Stimulated activated CD8-positive, alpha-beta memory T cell treated with anti-CD3 and anti-CD28 coated beads, Interleukin-12 subunit alpha, Interleukin-12 subunit beta, amount 100 ng/mL, for 4 hours (primary cell): ENCODE measurements around the gene HS6ST3.

Experiments
- DNase-seq: peaks from one replicate; pipeline ENCODE4 v3.0.0-alpha.2; 2020; ENCODE audit warnings: low read depth

Gene HS6ST3

DNA sequence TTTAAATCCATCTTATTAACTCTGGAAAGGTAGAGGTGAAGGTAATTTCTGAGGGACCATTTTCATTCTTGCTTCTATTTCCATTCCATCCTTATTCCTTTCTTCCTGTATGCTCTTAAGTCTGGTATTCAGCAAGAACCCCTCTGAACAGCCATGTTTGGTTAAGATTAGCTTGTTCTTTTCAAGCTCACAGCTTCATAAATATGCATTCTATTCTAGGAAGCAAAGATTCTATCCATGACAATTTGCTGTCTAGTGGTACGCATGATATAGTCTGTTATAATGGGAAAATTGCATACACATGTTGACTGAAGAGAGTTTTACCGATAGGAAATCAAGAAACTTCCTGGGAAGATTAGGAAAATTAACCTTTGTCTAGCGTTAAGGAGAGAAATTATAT is 218.7 kb downstream of the HS6ST3 start:
- DNase-seq, result no peak

DNA sequence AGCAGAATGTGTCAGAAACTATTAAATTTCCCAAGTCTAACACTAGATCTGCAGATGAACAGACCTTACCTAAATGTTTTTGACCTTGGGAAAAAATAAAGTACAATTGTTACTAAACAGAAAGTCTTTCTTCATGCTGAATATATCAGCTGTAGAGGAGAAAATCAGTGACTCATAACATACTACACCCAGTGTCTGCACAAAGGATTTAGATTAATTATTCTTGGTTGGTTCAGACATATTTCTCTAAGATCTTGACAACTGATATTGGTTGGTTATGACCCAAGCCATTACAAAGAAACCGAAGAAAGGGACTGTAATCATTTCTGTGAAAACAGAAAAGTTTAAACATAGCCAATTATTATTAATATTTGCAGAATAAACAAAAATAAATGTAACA is 225.1 kb downstream of the HS6ST3 start:
- DNase-seq, result no peak

DNA sequence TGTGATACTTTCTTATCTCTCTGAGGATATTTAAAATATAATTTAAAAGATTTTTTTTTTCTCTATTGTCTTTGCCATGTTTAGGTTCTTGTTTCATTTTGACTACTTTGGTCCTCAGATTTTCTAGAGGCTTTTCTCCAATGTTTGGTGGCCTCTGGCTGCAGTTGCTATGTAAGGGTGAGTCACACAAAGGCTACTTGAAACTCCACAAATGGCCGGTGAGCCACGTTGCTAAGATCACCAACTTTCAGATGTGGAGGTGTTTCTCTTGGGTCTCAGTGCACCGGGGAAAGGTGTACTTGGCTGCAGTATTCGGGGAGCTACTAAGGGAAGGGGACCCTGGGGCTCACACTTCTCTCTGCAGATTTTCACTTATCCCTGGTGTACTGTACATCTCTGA is 248.1 kb downstream of the HS6ST3 start:
- no peak for DNase-seq

DNA sequence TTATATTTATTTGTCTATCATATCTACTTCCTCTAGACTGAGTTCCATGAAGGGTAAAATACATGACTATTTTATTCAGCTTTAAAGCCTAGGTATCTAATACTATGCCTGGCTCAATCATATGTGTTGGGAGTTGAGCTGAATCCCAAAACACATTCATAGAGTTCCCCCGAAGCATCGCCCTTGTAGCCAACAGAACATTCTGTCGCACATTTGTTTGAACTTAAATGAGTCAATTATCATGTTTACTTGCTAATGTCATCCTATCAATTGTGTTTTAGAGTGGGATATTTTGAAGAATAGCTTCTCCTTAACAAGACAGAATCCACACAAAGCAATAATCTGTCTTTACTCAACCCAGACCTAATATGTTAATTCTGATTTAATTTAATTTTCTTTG is 252.4 kb downstream of the HS6ST3 start:
- no peak for DNase-seq

DNA sequence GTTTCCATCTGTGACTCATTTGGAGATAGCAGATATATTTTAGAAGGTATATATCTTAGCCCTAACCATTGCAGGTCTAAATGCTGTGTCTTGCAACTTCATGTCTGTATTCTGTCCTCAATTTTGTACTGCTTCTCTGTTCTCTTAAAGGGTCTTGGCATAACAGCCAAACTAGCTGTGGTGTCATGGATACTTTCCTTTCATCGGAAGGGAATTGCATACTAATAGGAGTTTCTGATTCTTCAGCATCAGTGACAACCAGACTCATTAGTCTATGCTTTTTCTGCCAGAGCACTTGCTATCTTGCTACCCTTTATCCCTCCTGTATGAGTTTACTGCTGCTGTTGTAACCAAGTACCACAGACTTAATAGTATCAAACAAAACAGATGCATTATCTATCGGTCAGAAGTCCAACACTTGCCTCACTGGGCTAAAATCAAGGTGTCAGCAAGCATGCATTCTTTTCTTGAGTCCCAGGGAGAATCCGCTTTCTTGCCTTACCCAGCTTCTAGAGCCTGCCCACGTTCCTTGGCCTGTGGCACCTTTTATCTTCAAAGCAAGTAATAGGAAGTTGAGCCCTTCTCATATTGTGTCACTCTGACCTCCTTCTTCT is 253.1 kb downstream of the HS6ST3 start:
- DNase-seq, result no peak

DNA sequence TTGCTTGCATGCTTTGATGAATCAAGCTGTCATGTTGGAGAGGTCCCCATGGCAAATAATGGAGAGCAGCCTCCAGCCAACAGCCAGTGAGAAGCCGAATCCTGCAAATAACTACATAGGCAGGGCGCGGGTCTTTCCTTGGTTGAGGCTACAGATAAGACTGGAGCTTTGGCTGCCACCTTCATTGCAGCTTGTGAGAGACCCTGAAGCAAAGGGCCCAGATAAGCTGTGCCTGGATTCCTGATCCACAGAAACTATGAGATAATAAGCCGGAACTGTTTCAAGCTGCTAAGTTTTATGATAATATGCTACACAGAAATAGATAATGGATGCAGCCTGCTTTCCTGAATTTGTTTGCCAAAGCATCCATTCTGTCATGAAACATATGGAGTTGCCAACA is 257.0 kb downstream of the HS6ST3 start:
- DNase-seq, result no peak

DNA sequence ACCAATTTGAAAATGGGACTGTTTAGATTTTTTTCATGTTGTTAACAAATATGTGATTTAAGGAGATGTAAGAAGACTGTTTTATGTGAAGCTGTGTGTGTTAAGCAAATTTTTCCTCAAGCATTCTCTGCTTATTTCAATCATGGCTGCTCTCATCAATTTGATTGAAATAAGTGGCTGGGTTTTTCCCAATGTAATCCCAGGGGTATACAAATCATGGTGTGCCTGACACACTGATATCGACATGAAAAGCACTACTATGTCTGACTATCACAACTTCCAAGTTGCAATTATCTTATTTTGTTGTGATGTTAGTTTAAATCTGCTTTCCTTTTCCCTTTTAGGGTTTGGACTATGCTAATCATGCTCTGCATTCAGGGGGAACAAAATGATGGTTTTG is 283.7 kb downstream of the HS6ST3 start:
- no peak for DNase-seq

DNA sequence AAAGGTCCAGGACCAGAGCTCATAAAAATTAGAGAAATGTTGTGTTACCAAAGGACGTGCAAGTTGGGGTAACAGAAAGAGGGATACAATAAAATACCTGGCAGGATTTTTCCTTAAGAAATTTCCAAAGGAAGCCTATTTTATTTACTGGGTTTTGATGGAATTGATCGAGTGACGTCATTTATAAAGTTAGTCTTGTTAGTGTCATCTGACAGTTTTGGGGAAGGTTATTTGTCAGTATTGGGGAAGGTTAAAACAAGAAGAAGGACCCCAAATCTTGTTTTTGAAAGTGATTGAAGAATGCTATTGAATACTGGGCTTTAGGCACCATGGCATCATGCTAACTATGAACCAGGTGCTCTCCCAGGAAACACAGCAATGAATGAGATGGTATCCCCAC is 287.9 kb downstream of the HS6ST3 start:
- DNase-seq, result no peak

DNA sequence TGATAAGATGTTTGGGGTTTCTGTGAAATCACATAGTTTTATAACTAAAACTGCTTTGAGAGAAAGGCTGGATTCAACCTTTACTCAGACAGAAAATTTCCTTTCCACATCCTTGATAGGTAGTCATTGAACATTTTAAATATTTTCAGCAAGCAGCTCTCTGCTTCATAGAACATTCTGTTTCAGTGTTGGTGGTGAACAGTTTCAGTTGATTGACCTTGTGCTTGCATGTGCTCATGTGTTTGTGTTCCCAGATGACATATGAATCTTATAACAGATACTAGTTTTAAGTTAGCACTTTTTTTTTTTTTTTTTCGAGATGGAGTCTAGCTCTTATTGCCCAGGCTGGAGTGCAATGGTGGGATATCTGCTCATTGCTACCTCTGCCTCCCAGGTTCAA is 290.1 kb downstream of the HS6ST3 start:
- no peak for DNase-seq

DNA sequence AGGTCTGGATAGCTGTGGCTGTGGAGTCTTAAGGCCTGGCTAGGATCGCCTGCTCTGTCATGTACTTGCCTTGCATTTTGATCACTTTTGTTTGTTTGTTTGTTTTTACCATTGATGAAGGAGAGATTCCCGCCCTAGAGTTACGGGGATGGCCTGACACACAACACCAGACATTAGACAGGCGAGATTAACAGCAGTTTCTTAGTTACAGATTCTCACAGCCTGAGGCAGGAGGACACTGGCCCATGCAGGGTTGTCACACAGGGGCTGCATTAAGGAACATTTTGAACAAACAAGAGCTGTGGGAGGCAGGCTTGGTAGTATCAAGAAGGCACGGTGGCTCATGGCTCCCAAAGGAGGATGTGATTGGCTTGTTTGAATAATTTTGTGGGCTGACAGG is 291.8 kb downstream of the HS6ST3 start:
- no peak for DNase-seq

DNA sequence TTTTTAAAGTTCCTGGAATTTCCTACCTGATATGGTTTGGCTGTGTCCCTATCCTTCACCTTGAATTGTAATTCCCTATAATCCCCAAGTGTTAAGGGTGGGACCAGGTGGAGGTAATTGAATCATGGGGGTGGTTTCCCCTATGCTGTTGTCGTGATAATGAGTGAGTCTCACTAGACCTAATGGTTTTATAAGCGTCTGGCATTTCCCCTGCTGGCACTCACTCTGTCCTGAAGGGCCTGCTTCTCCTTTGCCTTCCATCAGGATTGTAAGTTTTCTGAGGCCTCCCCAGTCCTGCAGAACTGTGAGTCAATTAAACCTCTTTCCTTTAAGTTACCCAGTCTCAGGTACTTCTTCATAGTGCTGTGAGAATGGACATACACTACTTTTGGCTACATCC is 298.7 kb downstream of the HS6ST3 start:
- no peak for DNase-seq

DNA sequence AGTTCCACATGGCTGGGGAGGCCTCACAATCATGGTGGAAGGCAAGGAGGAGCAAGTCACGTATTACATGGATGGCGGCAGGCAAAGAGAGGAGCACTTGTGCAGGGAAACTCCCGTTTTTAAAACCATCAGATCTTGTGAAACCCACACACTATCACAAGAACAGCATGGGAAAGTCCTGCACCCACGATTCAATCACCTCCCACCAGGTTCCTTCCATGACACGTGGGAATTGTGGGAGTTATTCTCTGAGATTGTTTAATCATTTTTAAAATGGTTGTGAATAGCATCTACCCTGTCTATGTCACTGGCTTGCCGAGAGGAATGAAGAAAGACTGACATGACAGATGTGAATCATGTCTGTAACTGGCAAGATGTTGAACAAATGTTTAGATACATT is 301.7 kb downstream of the HS6ST3 start:
- DNase-seq, result no peak

DNA sequence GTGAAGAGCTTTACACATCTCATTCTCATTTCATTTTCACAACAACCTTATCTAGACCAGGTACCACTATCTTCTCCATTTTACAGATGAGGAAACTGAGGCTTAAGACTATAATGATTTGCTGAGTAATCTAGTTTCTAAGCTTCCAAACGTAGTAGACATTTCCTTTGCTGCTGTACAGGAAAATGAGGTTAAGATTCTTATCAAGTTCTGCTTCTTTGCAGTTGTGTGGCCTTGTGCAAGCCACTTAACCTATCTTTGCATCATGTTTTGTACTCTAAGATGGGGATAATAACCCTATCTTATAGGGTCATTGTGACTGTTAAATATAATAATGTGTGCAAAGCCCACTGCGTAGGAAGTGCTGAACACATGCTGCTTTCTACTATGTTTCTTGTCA is 307.9 kb downstream of the HS6ST3 start:
- DNase-seq, result no peak

DNA sequence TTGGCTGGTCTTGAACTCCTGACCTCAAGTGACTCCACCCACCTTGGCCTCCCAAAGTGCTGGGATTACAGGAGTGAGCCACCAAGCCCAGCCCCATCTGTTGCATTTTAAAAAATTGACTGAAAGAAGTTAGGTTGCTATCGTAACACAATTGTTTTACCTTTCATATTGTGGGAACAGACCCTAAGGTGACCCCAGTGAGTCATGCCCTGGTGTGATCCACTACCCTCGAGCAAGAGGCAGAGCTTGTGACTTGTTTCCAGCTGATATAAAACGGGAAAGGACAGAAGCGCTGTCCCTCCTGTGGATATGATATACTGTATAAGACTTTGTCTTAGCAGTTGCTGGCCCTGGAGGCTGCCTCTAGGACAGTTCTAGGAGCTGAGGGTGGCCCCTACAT is 308.6 kb downstream of the HS6ST3 start:
- no peak for DNase-seq

DNA sequence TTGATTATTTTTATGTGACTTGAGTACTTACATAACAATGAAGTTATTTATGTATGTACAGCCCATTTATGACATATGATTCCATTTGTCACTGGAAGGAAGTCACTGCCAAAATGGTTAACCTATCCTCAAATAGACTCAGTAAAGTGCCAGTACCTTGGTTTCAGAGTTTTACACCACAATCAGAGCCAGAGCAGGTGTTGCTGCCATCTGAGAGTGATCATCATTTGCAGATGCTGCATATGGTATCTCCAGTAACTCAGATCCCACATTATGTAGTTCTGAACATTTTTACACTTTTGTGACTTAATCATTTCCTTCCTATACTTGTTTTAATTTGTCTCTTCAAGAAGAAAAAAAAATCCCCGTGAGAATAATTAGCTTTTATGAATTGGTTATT is 313.3 kb downstream of the HS6ST3 start:
- no peak for DNase-seq

DNA sequence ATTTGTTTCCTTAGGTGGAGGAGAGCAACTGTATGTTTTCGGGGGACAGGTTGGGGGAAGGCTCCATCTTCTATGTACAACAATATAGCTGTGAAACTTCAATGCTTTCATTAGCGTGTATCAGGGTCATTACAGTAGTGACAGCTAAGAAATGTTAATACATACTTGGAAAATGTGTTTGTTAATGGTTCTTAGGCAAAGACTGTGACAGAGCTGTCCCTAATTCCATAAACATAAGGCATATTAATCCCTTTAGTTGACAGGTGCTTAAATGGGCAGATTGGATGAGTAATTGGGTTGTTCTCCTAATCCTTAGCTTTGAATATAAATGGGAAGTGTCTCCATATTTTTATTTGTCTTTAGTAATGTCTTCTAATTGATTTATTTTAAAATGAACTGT is 313.7 kb downstream of the HS6ST3 start:
- no peak for DNase-seq

DNA sequence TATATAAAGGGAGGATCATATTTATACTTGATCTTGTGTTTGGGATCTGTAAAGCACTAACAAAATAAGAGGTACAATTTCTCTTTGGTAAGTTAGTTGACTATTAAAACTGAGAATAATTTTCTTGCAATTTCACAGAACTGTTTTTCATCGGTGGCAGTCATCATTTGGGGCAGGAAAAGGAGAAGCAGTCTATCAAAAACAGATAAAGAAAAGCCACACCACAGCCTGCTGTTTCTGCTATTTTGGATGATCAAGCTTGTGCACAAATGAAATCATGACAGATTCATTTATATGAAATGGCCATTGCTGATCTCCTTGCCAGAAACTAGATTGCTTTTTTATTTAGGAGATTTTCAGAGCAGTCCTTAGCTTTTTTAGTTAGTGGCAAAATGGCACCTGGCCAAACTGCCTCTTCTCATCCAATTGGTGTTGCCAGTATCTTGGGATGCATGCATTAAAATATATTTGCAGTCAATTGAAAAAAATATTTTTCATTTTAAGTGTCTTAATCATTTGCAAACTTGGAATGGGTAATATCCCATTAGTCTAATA is 326.0 kb downstream of the HS6ST3 start:
- no peak for DNase-seq

DNA sequence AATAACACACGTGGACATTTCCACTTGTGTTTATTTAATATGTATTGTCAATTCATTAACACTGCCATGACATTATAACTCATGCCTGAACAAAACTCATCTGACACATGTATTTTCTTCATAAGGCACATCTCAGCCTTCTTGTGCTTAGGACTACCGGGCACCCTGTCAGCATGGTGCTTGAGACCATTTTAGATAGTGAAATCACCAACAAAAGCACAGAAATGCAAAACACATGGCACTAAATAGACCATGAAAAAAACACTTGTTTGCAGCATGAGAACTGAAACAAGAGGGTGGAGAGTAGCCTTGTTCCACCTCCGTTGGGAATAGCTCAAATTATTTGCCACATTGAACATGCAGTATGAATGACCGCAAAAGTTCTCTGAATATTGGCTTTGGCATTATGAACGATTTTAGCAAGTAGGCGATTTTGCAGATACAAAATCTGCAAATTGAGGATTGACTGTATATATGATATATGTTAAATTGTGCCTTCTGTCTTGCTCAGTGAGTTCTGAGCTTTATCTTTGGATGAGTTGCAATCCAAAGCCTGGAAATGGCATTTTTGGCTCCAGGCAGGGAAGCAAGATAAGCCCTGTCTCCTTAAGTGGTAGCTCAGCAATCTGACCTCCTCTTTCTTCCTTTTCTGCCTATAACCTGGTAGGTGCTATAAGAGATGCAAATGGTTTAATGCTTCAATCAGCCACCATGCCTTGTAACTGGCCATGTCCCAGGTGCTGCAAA is 328.2 kb downstream of the HS6ST3 start:
- DNase-seq, result no peak

DNA sequence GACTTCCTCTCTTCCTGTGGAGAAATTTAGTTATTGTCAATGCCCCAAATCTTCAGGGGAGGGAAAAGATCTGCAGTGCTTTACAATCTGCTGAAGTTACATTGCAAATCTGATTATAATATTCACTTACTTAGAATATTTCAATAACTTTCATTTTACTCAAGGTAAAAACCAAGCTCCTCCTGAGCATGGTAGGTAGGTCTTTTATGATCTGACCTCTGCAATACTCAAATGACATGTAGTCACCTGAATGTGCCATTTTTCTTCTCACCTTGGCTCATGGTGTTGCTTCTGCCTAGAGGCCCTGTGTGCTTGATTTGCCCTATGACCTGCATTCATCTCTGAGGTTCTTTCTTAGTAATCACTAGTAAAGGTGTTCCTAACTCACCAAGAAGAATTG is 331.4 kb downstream of the HS6ST3 start:
- DNase-seq, result no peak

DNA sequence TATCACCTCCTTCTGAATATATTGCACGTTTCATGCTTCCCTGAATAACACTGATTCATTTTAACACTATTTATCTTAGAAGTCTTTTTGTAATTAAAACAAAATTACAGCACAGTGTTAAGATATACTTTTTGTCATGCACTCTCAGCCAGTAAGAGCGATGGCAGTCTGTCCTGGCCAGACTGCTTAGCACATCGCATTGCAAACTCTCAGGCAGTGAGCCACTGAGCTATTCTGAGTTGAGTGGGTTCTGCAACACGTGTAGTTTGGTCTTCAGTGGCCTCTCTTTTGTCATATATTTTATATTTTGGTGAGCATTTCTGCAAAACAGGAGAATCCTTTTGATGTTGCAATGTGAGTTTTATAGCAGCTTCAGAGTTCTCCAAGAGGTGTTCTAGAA is 332.1 kb downstream of the HS6ST3 start:
- DNase-seq, result no peak

DNA sequence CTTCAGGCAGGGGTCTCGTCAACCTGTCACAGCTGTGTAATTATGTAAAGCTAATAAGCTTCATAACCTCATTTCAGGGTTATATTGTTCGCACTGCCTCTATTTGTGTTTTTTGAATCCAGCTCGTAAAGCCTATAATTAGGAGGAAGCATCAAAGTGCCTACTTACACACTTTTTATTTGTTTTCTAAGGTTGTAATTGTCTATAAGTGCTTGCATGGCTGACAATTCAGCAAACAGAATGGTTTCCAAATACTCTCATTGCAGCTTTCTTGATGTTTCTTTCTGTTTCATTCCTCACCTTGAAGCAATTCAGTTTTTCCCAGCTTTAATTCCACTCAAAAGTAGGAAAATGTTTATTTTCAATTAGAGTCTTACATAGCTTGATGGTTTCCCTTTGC is 336.3 kb downstream of the HS6ST3 start:
- DNase-seq, result no peak

DNA sequence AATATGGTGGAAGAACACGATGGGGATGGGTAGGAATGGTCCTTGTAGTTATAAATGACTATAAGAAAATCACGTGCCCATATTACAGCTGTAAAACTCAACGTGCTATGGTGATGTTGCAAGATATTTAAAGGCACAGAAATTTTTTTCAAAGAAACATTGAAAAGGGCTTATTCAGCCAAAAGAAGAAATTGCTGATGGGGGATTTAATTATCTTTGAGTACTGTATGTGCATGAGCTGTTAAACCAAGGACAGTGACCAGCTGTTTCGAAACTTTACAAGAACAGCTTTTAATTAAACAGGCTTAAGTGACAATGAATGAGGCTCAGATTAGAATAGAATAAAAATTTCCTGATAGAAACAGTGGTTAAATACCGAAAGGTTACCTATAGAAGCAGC is 339.0 kb downstream of the HS6ST3 start:
- no peak for DNase-seq

DNA sequence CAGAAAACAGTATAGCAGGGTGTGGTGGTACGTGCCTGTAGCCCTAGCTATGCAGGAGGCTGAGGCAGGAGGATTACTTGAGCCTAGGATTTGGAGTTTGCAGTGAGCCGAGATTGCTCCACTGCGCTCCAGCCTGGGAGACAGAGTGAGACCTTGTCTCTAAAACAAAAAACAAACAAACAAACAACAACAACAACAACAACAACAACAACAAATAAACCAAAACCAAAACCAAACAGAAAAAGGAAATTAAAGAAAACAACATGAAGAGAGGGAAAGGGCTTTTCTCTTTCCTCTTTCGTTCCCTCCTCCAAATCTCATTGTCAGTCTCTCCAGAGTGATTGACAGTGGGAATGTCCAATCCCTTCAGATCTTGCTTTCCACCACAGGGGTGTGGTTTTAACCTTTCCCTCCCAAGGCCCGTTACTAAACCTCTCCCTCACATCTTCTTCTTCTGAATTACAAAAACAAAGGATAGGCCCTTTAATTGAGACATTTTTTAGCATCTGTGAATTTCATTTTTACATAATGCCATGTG is 341.2 kb downstream of the HS6ST3 start:
- no peak for DNase-seq

DNA sequence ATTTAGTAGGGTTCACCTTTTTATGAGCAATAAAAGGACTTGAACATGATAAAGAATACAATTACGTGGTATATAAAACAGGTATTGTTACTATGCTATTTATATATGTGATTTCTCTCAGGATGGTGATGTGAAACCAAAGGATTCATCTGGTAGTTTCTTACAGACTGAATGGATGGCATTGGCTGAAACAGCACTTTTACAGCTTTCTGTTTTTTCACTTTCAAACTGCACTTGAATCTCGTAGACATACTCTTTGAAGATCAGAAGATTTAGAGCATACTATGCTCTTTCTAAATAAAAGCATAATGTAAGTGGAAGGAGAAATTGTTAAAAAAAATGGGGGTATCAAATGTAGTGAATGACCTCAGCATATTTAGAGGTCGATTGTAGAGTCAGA is 354.8 kb downstream of the HS6ST3 start:
- no peak for DNase-seq
